T-helper 2 cell treated with Interferon-gamma antibody and Interleukin-4, amounts not matched to agents 100 ng/mL and 5 ng/mL, for 36 hours (primary cell): ENCODE measurements around the gene MYO5A. TPM values are rescaled to one million over a fixed set of nuclear protein-coding genes. Genes with fewer than 3 reads are reported as not detected.
"Not testable (repeated sequence)": the region's sequence is repeated elsewhere in the genome, so short reads cannot be mapped to it uniquely, and the experiment has no call there.

Experiments
- intact Hi-C: fragments of 100-400 bp; cut with micrococcal nuclease; formaldehyde crosslinking; loops from one replicate; pipeline ENCODE4 v1.15.1; 2023
- total RNA-seq: library from RNA; stranded (reverse); gene quantifications from 2 replicates; pipeline ENCODE4 v1.2.3, GENCODE V29; 2022

MYO5A gene
- total RNA-seq, 1 donor from 2014 or later: 30.8 TPM

DNA sequence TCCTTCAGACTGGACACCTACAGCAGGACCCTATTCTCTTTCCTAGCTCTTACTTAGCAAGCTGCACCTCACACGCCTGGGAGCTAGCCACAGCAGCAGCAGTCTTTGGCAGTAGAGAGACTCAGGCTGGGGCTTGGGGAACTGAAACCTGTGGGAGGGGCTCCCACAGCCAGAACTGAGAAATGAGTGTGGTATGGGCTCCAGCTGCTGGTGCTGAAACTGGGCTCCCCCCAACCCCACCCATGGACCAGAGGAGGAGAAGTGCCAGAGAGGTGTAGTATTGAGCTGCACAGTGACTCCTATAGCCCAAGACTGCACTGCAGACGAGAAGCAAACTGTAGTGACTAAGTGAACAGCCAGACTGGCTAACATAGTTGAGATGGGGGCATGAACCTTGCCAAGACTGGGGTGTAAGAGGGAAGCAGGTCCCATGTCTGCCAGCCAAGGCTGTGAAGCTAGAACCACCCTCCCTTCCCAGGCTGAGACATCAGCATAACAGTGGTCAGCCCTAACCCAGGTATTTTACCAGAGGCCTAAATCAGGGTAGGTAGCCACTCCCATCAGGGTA lies 62.5 kb downstream of the MYO5A start:
- intact Hi-C loops: loop anchor here (2.0 kb wide), 1 partner anchor 135 kb away; no protein-coding TSS in a partner anchor

DNA sequence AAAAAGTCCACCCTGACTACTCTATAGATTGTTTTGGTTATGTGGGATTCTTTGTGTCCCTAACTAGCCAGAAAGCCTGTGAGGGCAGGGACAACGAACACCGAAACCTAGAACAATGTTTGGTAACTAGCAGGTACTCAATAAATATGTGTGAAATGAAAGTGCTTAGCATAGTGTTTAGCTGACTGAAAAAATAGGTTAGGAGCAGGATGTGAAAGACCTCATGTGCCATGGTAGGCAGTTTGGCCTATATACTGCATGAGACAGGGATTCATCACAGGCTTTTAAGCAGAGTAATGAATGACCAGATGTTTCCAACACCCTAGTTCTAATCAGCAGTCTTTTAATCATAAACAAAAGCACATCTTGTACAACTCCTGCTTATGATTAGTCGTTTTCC lies 64.2 kb downstream of the MYO5A start:
- intact Hi-C loops: loop anchor here (2.0 kb wide), 2 partner anchors 16 to 64 kb away; partner anchors contain the start of gene MYO5A

DNA sequence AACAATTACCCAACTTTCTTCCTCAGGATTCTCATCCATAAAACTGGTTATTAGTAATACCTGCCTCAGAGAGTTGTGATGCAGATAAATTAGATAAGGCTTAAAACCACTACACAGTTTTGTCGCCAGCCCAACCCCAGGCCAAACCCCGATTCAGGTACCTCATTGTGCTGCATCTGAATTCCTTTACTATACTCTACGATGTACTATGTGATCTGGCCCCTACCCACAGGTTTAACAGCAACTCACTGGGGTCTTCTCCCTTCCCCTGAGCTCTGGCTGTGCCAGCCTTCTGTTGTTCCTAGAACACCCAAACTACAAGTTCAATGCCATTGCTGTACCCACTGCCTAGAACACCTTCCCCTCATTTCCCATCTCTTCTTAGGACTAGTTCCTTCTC lies 64.6 kb downstream of the MYO5A start:
- intact Hi-C loops: loop anchor here (2.0 kb wide), 2 partner anchors 17 to 65 kb away; partner anchors contain the start of gene MYO5A

DNA sequence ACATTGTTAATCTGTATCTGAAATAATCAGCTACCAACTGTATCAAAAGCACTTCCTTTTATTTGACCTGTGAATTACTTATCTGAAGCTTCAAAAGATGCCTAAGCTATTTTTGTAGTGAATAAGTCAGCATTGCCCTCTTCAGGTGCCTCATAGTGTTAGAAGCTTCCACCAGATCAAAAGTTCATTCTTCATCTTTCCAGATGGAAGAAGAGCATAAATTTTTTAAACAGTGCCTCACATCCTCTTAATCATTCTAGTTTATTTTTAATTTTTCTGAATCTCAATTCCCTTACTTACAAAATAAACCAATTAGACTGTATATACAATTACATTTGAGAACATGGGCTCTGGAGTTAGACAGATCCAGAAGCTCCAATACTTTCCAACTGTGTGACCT lies 65.0 kb downstream of the MYO5A start:
- intact Hi-C loops: loop anchor here (2.0 kb wide), 2 partner anchors 17 to 65 kb away; partner anchors contain the start of gene MYO5A

DNA sequence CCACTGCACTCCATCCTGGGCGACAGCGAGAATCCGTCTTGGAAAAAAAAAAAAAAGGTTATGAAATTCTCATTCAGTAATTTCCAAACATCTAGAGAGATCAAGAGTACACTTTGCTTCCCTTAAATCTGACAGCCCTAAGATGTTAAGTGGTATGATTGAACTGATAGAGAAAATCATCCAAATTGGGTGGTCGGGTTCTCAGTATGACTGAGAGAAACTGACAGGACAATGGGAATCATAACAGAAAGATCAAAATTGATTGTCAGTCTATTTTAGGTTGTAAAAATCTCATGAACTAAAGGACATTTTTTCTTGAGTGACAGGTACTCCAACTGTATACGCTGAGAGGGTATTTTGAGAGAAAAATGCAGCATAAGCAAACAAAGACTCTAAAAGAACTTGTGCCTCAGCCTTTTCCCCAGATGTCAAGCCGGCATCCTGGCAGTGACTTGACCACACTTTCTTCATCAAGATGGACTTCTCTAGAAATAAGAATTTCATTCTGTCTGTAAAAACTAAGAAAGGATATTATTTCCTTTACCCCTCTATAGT lies 65.8 kb downstream of the MYO5A start:
- intact Hi-C loops: no loop called here

DNA sequence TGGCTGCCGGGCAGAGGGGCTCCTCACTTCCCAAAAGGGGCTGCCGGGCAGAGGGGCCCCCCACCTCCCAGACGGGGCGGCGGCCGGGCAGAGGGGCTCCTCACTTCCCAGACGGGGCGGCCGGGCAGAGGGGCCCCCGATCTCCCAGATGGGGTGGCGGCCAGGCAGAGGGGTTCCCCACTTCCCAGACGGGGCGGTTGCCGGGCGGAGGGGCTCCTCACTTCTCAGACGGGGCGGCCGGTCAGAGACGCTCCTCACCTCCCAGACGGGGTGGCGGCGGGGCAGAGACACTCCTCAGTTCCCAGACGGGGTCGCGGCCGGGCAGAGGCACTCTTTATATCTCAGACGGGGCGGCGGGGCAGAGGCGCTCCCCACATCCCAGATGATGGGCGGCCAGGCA lies 69.0 kb downstream of the MYO5A start:
- intact Hi-C loops: not testable (repeated sequence)

DNA sequence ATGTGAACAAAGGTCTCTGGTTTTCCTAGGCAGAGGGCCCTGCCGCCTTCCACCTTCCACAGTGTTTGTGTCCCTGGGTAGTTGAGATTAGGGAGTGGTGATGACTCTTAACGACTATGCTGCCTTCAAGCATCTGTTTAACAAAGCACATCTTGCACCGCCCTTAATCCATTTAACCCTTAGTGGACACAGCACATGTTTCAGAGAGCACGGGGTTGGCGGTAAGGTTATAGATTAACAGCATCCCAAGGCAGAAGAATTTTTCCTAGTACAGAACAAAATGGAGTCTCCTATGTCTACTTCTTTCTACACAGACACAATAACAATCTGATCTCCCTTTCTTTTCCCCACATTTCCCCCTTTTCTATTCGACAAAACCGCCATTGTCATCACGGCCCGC lies 69.4 kb downstream of the MYO5A start:
- intact Hi-C loops: not testable (repeated sequence)

DNA sequence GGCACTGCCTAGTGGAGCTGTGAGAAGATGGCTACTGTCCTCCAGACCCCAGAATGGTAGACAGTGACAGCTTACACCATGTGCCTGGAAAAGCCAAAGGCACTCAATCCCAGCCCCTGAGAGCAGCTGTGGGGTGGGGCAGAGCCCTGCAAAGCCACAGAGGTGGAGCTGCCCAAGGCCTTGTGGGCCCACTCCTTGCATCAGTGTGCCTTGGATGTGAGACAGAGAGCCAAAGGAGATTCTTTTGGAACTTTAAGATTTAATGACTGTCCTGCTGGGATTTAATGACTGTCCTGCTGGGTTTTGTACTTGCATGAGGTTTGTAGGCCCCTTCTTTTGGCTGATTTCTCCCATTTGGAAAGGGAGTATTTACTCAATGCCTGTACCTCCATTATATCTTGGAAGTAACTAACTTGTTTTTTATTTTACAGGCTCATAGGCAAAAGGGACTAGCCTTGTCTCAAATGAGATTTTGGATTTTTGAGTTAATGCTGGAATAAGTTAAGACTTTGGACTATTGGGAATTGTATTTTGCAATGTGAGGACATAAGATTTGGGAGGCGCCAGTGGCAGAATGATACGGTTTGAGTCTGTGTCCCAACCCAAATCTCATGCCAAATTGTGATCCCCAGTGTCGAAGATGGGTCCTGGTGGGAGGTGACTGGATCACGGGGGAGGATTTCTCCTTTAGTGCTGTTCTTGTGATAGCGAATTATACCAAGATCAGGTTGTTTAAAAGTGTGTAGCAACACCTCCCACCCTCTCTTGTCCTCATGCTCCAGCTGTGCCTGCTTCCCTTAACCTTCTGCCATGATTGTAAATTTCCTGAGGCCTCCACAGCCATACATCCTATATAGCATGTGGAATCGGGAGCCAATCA lies 80.4 kb downstream of the MYO5A start:
- intact Hi-C loops: no loop called here

DNA sequence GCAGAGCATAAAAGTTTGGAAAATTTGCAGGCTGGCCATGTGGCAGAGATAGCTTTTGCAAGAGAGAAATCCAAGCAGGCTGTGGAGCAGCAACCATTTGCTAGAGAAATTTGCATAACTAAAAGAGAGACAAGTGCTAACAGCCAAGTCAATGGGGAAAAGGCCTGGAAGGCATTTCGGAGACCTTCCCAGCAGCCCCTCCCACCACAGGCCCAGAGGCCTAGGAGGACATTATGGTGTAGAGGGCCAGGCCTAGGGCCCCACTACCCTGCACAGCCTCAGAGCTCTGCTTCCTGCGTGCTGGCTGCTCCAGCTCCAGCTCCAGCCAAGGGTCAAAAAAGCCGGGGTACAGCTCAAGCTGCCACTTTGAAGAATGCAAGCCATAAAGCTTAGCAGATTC lies 82.7 kb downstream of the MYO5A start:
- intact Hi-C loops: no loop called here

DNA sequence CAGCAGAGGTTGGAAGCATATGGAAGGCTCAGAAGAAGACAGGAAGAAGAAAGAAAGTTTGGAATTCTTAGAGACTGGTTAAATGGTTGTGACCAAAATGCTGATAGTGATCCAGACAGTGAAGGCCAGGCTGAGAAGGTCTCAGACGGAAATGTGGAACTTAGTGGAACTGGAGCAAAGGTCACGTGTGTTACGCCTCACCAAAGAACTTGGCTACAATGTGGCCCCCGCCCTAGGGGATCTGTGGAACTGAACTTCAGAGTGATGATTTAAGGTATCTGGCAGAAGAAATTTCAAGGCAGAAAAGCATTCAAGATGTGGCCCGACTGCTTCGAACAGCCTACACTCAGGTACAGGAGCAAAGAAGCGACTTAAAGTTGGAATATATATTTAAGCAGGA lies 83.1 kb downstream of the MYO5A start:
- intact Hi-C loops: no loop called here

DNA sequence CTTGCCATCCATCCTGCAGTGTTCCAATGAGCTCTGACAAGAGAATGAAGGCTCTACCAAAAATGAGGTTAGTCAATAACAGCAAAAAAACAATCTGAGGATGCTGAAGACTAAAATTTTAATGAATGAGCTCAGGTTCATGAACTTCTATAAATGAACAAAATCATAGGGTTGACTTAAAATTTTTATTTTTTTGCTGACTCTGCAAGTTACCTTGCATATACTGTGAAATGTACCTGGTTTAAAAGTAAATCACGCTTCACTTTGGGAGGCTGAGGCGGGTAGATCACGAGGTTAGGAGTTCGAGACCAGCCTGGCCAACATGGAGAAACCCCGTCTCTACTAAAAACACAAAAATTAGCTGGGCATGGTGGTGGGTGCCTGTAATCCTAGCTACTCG lies 85.5 kb downstream of the MYO5A start:
- intact Hi-C loops: not testable (repeated sequence)

DNA sequence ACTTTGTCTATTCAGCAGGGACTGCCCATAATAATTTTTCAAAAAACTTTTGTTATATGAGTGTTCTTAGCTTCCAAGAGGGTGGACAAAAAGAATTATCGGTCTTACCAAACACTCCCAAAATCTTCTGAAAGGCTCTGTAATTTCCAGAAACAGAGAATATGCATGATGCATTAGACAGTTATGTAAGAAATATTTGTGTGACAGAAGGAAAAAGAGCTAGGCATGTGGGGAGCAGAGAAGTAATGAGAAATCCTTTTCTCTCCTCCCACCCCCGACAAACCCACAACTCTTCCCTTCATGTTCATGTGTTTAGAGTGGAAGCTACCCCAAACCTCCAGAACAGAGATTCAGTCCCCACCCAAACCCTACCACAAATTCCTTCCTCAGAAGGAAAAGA lies 86.8 kb downstream of the MYO5A start:
- intact Hi-C loops: no loop called here

DNA sequence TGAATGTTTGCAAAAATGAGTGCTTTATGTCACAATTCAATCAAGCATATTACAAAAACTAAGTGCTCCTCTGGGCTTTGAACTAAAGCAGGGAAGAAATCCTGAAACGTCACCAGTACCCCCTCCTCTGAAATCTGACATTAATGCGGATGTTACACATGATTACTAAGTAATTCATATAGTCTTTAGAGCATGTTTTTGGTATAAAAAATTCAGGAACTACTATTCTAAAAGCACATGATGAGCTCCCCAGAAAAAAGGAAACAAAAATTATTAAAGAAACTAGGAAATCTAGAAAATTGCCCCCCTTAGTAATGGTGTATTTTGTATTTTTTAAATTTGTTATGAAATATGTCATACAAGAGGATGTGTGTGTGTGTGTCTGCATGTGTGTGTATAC lies 87.7 kb downstream of the MYO5A start:
- intact Hi-C loops: no loop called here

DNA sequence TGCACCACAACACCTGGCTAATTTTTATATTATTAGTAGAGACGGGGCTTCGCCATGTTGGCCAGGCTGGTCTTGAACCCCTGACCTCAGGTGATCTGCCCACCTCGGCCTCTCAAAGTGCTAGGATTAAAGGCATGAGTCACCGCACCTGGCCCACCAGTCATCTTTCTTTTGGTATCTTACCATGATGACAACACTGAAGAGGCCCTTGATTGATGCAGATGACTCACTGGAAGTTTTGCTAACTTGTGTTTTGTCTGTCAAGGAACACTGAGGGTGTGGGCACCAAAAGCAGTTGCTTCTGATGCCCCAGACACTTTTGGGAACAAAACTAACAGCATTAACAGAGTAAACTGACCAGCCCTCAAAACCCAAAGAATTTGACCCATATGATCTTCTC lies 88.3 kb downstream of the MYO5A start:
- intact Hi-C loops: no loop called here

DNA sequence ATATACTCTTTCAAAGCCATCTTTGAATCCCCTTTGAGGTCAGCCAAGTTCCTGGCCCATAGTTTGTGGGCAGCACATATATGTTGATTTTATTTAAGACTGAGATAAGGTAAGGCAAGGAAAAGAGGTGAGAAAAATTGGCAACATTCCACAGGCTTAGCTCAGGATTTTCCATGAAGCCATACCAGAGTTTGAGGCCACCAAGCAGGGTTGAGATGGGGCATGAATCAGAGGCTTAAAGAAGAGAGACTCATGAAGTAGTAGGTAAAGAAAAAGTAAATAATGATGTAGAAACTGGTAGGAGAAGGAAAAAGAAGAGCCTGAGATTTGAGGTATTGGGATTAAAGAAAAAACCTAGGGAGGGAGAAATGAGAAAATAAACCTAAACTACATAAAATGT lies 89.2 kb downstream of the MYO5A start:
- intact Hi-C loops: no loop called here

DNA sequence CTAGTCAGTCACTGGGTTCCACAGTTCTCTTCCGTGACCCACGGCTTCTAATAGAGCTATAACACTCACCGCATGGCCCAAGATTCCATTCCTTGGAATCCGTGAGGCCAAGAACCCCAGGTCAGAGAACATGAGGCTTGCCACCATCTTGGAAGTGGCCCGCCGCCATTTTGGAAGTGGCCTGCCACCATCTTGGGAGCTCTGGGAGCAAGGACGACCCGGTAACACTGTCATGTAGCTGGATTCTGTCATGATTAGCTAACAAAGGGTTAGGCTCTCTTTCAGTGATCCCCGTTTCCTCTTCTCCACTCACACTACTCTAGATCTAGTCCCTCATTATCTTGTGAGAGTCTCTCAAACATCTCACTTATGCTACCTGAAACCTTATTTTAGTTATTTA lies 89.6 kb downstream of the MYO5A start:
- intact Hi-C loops: not testable (repeated sequence)

DNA sequence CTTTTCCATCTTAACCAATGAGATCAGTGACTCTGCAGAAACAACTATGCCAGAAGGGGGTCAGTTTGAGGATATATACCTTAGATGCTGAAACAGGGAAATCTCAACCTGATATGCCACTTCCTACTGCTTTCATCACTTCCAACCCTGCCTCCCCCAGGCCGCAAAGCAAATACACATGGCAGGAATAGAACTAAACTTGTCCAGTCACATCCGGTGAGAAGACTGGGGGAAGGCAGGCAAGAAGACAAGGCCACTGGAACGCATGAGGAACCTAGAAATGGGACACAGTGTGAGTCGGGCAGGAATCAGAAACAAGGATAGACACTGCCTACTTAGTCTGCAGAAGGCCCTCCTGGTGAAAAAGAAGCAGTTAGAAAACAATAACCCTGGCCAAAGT lies 90.6 kb downstream of the MYO5A start:
- intact Hi-C loops: no loop called here

DNA sequence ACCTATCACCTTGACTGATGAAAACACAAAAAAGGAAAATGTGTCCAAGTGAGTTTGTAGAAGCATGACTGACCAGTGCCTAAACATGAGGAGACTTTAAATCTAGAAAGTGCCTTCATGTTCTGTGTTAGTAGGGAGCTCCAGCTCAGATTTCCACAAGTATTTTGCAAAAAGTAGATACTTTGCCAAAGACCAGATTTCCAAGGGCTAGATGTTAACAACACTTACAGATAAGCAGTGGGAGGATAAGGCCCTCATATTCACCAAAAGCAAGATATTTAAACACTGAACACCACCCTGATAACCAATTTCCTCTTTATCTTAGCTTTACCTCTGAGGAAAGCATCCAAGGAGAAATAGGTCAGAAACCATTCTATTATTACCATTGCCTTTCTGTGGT lies 91.0 kb downstream of the MYO5A start:
- intact Hi-C loops: no loop called here

DNA sequence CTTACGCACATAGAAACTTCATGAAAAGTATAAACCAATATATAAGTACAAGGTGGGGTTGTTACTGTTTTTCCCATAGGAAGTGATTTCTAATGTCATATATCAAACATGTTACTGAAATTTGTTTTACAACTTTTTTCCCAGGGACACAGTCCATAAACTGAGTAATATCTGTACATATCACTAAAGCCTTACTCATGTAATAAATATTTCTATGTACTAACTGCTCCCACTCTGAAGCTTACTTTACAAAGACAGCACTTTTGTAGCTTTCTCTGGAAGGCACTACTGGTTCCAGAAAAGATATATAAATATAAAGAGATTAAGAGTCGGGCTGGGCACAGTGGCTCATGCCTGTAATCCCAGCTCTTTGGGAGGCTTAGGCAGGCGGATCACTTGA lies 91.7 kb downstream of the MYO5A start:
- intact Hi-C loops: no loop called here

DNA sequence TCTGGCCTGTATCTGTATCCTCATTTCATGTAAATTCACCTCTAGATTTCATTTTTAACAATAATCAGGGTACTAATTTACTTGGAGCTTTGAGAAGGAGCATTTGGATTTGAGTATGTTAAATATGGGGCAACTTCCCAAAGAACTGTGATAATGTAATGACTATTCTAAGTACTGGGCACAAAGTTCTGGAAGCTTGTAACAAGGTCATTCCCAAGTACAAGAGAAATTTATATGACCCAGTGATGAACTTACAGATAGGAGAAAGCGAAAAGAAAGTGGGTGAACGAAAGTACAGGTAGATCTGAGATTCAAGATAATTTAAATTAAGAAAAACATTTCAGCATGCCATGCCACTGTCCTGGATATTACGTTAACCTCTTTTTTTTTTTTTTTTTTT lies 93.8 kb downstream of the MYO5A start:
- intact Hi-C loops: no loop called here

DNA sequence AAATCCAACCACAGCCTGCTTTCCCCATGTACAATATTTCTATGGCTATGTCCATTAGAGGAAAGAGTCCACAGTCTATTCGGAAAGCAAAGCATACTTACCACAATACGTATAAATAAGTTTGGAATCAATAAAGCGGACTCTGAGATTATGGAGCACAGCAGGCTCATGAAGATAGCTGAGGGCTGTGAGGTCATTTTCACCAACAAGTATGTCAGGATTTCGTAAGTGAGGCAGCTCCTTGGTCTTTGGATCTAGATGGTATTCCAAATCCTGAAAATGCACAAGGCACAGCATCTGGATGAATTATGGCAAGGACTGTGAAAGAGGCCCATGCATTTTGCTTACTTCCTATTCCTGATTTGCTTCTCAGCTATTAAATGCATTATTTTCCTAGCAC lies 100.4 kb downstream of the MYO5A start:
- intact Hi-C loops: no loop called here

DNA sequence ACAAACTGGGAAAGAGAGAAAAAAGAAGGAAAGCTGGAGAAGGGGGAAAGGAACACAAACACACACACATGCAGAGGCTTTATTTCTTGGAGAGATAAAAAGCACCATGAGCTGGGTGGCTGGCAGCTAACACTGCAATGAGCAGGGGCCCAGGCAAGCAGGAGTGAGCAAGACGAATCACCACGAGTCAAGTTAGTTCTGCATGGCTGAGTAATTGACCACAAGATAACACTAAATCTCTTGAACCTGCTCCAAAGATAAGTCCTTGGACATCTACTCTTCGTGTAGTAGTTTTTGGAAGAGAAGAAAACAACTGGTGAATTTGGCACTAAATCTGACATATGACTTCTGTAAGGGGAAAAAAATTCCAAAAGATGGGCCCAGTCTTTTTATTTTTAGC lies 100.9 kb downstream of the MYO5A start:
- intact Hi-C loops: no loop called here
